PFSK-1 (cell line): ENCODE measurements around the gene HMCN2.

ENCODE experiments used
- FOXP2 ChIP-seq: optimal IDR thresholded peaks from 2 replicates; pipeline ENCODE3; 2011; ENCODE audit warnings: borderline replicate concordance, control low read depth, inconsistent platforms; ENCODE audit not compliant: insufficient read depth; ENCODE audit errors: extremely low read length, extremely low read depth
- POLR2AphosphoS5 ChIP-seq: IDR thresholded peaks from 2 replicates; pipeline ENCODE4 v1.6.1; 2012; ENCODE audit warnings: low read depth, mild to moderate bottlenecking, control low read depth, low read length, moderate library complexity
- REST ChIP-seq, 2 experiments: IDR thresholded peaks; 2 replicates each; pipeline versions ENCODE4 v1.6.1 to v1.8.0; 2011 to 2012; ENCODE audit warnings: low read depth in 2 of 2, low read length in 2 of 2, control low read depth in 1 of 2, inconsistent platforms in 1 of 2, mild to moderate bottlenecking in 1 of 2, moderate library complexity in 1 of 2; ENCODE audit not compliant: insufficient read depth in 1 of 2
- SIN3A ChIP-seq: IDR thresholded peaks from 2 replicates; pipeline ENCODE4 v1.6.1; 2012; ENCODE audit warnings: mild to moderate bottlenecking, low read length, moderate library complexity, borderline replicate concordance; ENCODE audit not compliant: insufficient read depth
- TAF1 ChIP-seq: IDR thresholded peaks from 2 replicates; pipeline ENCODE4 v1.6.1; 2012; ENCODE audit warnings: low read length, control low read depth, borderline replicate concordance; ENCODE audit not compliant: insufficient read depth

HMCN2 gene

GRCh38 chr9:130229759-130230158 lies 35.8 kb upstream of the HMCN2 start:
- TF ChIP-seq POLR2AphosphoS5 (no peak), SIN3A (no peak), FOXP2 (no peak), TAF1 (no peak), REST (IDR thresholded peaks at IDR 0.05; ENCODE audit: insufficient read depth in 1 of 2, low read depth in 2 of 2, low read length in 2 of 2) (no peak)

- TF ChIP-seq SIN3A (no peak), REST (IDR thresholded peaks at IDR 0.05; ENCODE audit: insufficient read depth in 1 of 2, low read depth in 2 of 2, low read length in 2 of 2) (no peak), TAF1 (no peak), FOXP2 (no peak), POLR2AphosphoS5 (no peak)
Observed at GRCh38 chr9:130230631-130231030, 34.9 kb upstream of the HMCN2 start.

- TF ChIP-seq FOXP2, result no peak
- TF ChIP-seq TAF1, result no peak
- TF ChIP-seq POLR2AphosphoS5, result no peak
- TF ChIP-seq REST (IDR thresholded peaks at IDR 0.05; ENCODE audit: insufficient read depth in 1 of 2, low read depth in 2 of 2, low read length in 2 of 2), result no peak
- no peak for TF ChIP-seq SIN3A
Observed at GRCh38 chr9:130232899-130233586, 32.5 kb upstream of the HMCN2 start.

GRCh38 chr9:130233587-130233945 lies 32.0 kb upstream of the HMCN2 start:
- TF ChIP-seq FOXP2 (no peak), POLR2AphosphoS5 (no peak), REST (IDR thresholded peaks at IDR 0.05; ENCODE audit: insufficient read depth in 1 of 2, low read depth in 2 of 2, low read length in 2 of 2) (no peak), TAF1 (no peak), SIN3A (no peak)
